HepG2 (cell line): Measurements from ENCODE around the gene JAG1. TPM values are rescaled to one million over a fixed set of nuclear protein-coding genes. Genes with fewer than 3 reads are reported as not detected.

Experiments
- AHDC1 ChIP-seq: sonication (generic); formaldehyde crosslinking; IDR thresholded peaks from 2 replicates; pipeline ENCODE4 v1.5.1; 2020; ENCODE audit warnings: mild to moderate bottlenecking, missing genetic modification reagents, borderline replicate concordance
- ATF1 ChIP-seq: IDR thresholded peaks from 2 replicates; pipeline ENCODE4 v1.6.1; 2016; ENCODE audit warnings: mild to moderate bottlenecking, control low read depth
- EED ChIP-seq: sonication (generic); formaldehyde crosslinking; IDR thresholded peaks from 2 replicates; pipeline ENCODE4 v1.5.0; 2020; ENCODE audit warnings: mild to moderate bottlenecking, missing genetic modification reagents
- GATA4 ChIP-seq: sonication (generic); IDR thresholded peaks from 2 replicates; pipeline ENCODE4 v1.6.1; 2016; ENCODE audit warnings: antibody characterized with exemption, low read depth, borderline replicate concordance
- KDM5A ChIP-seq: fragments of 200-600 bp; sonication (generic); IDR thresholded peaks from 2 replicates; pipeline ENCODE4 v1.7.0; 2018; ENCODE audit warnings: antibody characterized with exemption, mild to moderate bottlenecking, low read length, borderline replicate concordance
- KLF15 ChIP-seq: sonication (generic); formaldehyde crosslinking; IDR thresholded peaks from 2 replicates; pipeline ENCODE4 v1.8.1; 2023; ENCODE audit warnings: borderline replicate concordance, mild to moderate bottlenecking, inconsistent platforms, missing genetic modification reagents, mixed read lengths
- NFE2 ChIP-seq: sonication (generic); formaldehyde crosslinking; IDR thresholded peaks from 2 replicates; pipeline ENCODE4 v1.4.0; 2020; ENCODE audit warnings: missing genetic modification reagents
- NKX3-1 ChIP-seq: sonication (generic); formaldehyde crosslinking; IDR thresholded peaks from 2 replicates; pipeline ENCODE4 v1.5.0; 2020; ENCODE audit warnings: missing genetic modification reagents
- NPAS2 ChIP-seq: sonication (generic); formaldehyde crosslinking; IDR thresholded peaks from 2 replicates; pipeline ENCODE4 v1.8.0; 2022; ENCODE audit warnings: mild to moderate bottlenecking, missing genetic modification reagents, borderline replicate concordance
- SMAD1 ChIP-seq: sonication (generic); formaldehyde crosslinking; IDR thresholded peaks from 2 replicates; pipeline ENCODE4 v1.4.0; 2020; ENCODE audit warnings: missing genetic modification reagents, low read depth, mild to moderate bottlenecking, borderline replicate concordance
- SMAD3 ChIP-seq: sonication (generic); formaldehyde crosslinking; IDR thresholded peaks from 2 replicates; pipeline ENCODE4 v1.4.0; 2020; ENCODE audit warnings: missing genetic modification reagents
- SMARCC2 ChIP-seq: fragments of 450-650 bp; IDR thresholded peaks from 2 replicates; pipeline ENCODE4 v1.6.1; 2017; ENCODE audit warnings: antibody characterized with exemption, mild to moderate bottlenecking
- SNAI1 ChIP-seq: sonication (generic); formaldehyde crosslinking; IDR thresholded peaks from 2 replicates; pipeline ENCODE4 v1.5.0; 2020; ENCODE audit warnings: mild to moderate bottlenecking, missing genetic modification reagents, borderline replicate concordance
- SOX5 ChIP-seq: IDR thresholded peaks from 2 replicates; pipeline ENCODE4 v1.6.1; 2016; ENCODE audit warnings: borderline replicate concordance
- TCF12 ChIP-seq, 2 experiments: fragments of 450-650 bp in 1 of 2; sonication (generic) in 1 of 2; formaldehyde crosslinking in 1 of 2; IDR thresholded peaks; 2 replicates each; pipeline versions ENCODE4 v1.6.1 to v1.8.0; 2017 to 2022; ENCODE audit warnings: antibody characterized with exemption in 1 of 2, mild to moderate bottlenecking in 1 of 2, missing genetic modification reagents in 1 of 2, moderate library complexity in 1 of 2
- ZBTB20 ChIP-seq: sonication (generic); formaldehyde crosslinking; IDR thresholded peaks from 2 replicates; pipeline ENCODE4 v1.8.1; 2023; ENCODE audit warnings: missing genetic modification reagents, low read depth, mild to moderate bottlenecking, borderline replicate concordance
- ZNF331 ChIP-seq: sonication (generic); formaldehyde crosslinking; IDR thresholded peaks from 2 replicates; pipeline ENCODE4 v1.4.0; 2020; ENCODE audit warnings: missing genetic modification reagents
- ZNF431 ChIP-seq: sonication (generic); formaldehyde crosslinking; IDR thresholded peaks from 2 replicates; pipeline ENCODE4 v1.9.0; 2022; ENCODE audit warnings: missing genetic modification reagents, low read depth, mild to moderate bottlenecking, borderline replicate concordance
- ZNF432 ChIP-seq: sonication (generic); formaldehyde crosslinking; IDR thresholded peaks from 2 replicates; pipeline ENCODE4 v1.5.0; 2020; ENCODE audit warnings: missing genetic modification reagents, mild to moderate bottlenecking, borderline replicate concordance
- ZNF563 ChIP-seq: sonication (generic); formaldehyde crosslinking; IDR thresholded peaks from 2 replicates; pipeline ENCODE4 v1.8.0; 2022; ENCODE audit warnings: mild to moderate bottlenecking, moderate library complexity, missing genetic modification reagents
- ZNF691 ChIP-seq: sonication (generic); formaldehyde crosslinking; IDR thresholded peaks from 2 replicates; pipeline ENCODE4 v1.4.0; 2020; ENCODE audit warnings: missing genetic modification reagents, low read depth, mild to moderate bottlenecking, borderline replicate concordance
- polyA plus RNA-seq, 8 experiments: library from polyadenylated mRNA; depleted of rRNA in 3 of 8; stranded (reverse) in 7 of 8; unstranded in 1 of 8; fragments of >200 nt; fragmentation: Illumina TruSeq in 4 of 8; extraction: Trizol in 4 of 8; gene quantifications; 2 replicates each; pipeline versions ENCODE4 v1.2.1 to v1.2.3, GENCODE V29; 2011 to 2016; ENCODE audit warnings: low read depth in 4 of 8, missing spikeins in 1 of 8, mixed read lengths in 1 of 8; ENCODE audit not compliant: insufficient read depth in 1 of 8
- total RNA-seq, 5 experiments: library from RNA; depleted of rRNA; stranded (reverse); fragments of >200 nt; fragmentation: Illumina TruSeq; extraction: Trizol; gene quantifications; 2 replicates each; pipeline ENCODE4 v1.2.3, GENCODE V29; 2016; ENCODE audit warnings: low read depth in 1 of 5

JAG1 gene
- total and polyA plus RNA-seq, 2 of the 13 experiments (the other 11 are each of a cell fraction or from before 2014, with no cell fraction given) = 47.1 to 56.3 TPM

- TF ChIP-seq ZNF432 (CRISPR knock-in tag) = no peak
- TF ChIP-seq ZNF331 (CRISPR knock-in tag) = peak; percentile 71; the same call in 1 of the 2 replicates
- no peak for TF ChIP-seq NFE2 (CRISPR knock-in tag)
- 0 out of 2 replicates have a peak, but pooled peaks have one; percentile 83 for TF ChIP-seq SNAI1
- no peak for TF ChIP-seq TCF12 (IDR thresholded peaks at IDR 0.05)
- TF ChIP-seq TCF12 (CRISPR knock-in tag; IDR thresholded peaks at IDR 0.05) = no peak
- TF ChIP-seq SMAD1 (CRISPR knock-in tag) = no peak; the same call in 1 of the 2 replicates
- 0 out of 2 replicates have a peak, but pooled peaks have one; percentile 14 for TF ChIP-seq SOX5
- 0 out of 2 replicates have a peak, but pooled peaks have one; percentile 0 for TF ChIP-seq ZNF431 (CRISPR knock-in tag)
- TF ChIP-seq SMAD3 (CRISPR knock-in tag) = 0 out of 2 replicates have a peak, but pooled peaks have one; percentile 67
- 0 out of 2 replicates have a peak, but pooled peaks have one; percentile 4 for TF ChIP-seq SMARCC2
- TF ChIP-seq GATA4 = peak; percentile 21; the same call in 1 of the 2 replicates
- TF ChIP-seq ZNF691 (CRISPR knock-in tag) = peak; percentile 68; the same call in 1 of the 2 replicates
- no peak for TF ChIP-seq NPAS2 (CRISPR knock-in tag)
- TF ChIP-seq AHDC1 (CRISPR knock-in tag) = 0 out of 2 replicates have a peak, but pooled peaks have one; percentile 30
- peak; percentile 79; the same call in 1 of the 2 replicates for TF ChIP-seq KDM5A
- TF ChIP-seq ZBTB20 (CRISPR knock-in tag) = no peak
- no peak for TF ChIP-seq ATF1
- TF ChIP-seq NKX3-1 (CRISPR knock-in tag) = no peak; the same call in 1 of the 2 replicates
- TF ChIP-seq EED (CRISPR knock-in tag) = peak; percentile 76
- no peak for TF ChIP-seq KLF15 (CRISPR knock-in tag)
- TF ChIP-seq ZNF563 = peak; percentile 15; the same call in 1 of the 2 replicates
Observed at GRCh38 chr20:10674684-10675449, 1.1 kb upstream of the JAG1 start (continued).
